GM12801 (cell line): Measurements from ENCODE around the gene HNMT.

Source experiments
- TF ChIP-seq, protein P1 (sequence below): IDR thresholded peaks from one replicate; pipeline ENCODE4 v1.5.1; 2011; ENCODE audit warnings: control low read depth; ENCODE audit not compliant: insufficient read length; ENCODE audit errors: extremely low read depth

HNMT gene

DNA sequence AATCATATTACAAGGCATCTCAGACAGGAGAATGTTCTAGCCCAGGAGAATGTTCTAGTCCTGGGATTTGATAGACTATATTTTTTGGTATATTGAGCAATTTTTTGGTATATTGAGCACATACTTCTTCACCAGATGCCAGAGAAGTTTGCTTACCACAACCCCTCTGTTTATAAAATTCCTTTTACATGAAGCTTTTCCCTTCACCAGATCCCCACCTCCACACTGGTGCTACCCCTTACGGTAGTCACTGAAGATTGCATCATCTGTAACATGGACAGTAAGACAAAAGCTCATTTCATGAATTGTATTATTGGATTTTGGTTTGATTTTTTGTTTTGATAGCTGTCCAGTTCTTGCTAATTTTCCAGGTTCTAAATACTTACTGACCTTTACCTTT lies 7.2 kb upstream of the HNMT start:
- TF ChIP-seq, protein P1, sequence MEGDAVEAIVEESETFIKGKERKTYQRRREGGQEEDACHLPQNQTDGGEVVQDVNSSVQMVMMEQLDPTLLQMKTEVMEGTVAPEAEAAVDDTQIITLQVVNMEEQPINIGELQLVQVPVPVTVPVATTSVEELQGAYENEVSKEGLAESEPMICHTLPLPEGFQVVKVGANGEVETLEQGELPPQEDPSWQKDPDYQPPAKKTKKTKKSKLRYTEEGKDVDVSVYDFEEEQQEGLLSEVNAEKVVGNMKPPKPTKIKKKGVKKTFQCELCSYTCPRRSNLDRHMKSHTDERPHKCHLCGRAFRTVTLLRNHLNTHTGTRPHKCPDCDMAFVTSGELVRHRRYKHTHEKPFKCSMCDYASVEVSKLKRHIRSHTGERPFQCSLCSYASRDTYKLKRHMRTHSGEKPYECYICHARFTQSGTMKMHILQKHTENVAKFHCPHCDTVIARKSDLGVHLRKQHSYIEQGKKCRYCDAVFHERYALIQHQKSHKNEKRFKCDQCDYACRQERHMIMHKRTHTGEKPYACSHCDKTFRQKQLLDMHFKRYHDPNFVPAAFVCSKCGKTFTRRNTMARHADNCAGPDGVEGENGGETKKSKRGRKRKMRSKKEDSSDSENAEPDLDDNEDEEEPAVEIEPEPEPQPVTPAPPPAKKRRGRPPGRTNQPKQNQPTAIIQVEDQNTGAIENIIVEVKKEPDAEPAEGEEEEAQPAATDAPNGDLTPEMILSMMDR = no peak

DNA sequence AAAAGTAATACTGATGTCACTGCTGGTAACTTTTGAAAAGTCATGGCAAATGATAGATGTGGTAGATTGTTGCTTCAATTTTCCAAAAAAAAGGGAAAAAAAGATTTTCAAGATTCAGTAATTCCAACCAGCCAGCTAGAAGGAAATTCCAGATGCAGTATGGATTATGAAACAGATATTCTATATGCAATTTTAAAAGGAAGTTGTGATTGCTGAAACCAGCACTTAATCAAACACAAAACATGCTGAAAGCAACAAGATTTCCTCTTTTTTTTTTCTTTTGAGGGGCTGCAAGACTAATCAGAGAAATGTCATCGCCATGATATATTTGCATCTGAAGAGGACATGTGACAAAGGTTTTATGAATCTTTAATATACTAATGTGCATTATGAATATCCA lies 5.1 kb upstream of the HNMT start:
- TF ChIP-seq, protein P1 = no peak

DNA sequence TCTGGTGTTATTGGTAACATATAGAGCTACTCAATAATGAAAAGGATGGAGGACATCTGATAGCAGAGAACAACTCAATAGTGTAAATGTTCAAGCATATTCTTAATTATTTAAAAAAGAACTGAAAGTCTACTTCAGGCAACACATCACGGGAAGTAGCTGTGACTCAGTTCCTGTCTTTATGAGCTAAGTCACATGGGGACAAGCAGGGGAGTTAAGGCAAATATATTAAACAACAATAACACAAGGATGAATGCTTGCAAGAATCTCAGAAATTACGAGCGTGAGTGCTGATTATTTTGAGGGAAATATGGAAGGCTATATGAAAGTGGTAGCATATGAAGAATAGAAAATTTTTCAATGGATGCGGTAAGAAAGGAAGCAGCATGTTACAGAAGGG lies 4.0 kb upstream of the HNMT start:
- TF ChIP-seq, protein P1 = no peak

DNA sequence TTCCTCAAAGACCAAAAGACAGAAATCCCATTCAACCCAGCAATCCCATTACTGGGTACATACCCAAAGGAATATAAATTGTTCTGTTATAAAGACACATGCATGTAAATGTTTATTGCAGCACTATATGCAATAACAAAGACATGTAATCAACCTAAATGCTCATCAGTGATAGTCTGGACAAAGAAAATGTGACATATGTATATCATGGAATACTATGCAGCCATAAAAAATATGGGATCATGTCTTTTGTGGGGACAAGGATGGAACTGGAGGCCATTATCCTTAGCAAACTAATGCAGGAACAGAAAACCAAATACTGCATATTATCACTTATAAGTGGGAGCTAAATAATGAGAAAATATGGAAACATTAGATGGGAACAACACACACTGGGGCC lies 2.7 kb upstream of the HNMT start:
- TF ChIP-seq, protein P1 = no peak

DNA sequence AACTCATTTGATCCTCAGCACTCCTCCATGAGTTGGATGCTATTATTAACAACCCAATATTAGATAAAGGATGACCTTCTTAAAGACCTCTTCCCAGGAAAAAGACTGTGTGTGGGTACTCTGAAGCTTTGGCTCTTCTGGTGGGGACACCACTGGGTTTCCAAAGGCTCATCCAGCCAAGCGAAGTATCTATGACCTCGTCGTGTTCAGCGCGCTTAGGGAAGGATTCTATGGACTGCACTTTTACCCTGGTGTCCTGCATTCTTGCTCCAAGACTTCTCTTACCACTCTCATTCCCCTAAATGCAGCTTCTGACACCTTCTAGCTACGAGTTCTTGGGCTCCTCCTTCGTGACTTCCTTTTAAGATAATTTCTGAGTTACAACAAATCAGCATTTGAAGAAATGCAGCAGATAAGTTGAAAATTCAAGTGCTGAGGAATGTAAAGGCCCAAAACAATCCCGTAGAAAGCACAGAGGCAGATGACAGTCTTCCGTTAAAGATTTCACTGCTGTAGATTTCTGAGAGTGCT lies 673 bp upstream of the HNMT start:
- TF ChIP-seq, protein P1 = no peak

DNA sequence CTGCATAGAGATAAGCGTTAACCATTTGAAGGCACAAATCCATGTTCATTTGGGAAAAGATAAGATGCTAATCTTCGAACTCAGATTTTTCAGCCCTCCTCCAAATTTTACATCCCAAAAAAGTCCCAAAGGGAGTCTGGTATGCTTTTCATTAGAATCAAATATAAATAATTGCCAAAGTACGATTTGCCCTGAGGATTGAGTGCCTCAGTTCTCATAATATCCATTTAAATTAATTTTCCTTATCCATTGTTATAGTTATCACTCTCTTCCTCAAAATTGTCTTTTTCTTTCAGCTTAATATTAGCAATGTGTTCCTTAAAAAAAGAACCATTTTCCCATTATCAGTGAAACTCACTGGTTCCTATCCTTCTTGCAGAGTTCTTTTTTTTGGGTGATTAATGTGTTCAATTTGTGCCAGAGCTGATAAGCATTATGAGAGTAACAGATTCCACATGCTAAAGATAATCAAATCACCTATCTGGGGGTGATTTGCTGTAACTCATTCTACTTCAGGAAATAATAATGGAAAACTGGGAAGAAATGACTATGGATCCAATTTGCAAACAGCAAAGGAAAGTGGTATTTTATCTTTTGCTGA lies 686 bp downstream of the HNMT start:
- TF ChIP-seq, protein P1 = no peak

DNA sequence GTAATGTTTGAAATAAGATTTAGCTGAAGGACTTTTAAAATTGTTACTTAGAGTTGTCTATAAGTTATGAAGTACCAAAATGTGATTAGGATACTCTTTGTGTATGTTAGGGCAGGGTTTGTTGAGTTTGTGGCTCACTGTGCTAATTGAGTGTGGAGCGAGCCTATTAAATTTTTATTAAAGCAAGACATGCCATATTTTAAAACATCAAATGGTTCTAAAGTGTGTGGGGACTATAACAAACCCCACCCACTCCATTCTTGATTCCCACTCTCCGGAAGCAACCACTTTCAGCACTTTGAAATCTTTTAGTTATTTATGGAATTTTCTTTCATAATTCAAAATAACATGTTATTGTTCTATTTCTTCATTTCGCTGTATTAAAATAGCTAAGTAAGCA lies 1.8 kb downstream of the HNMT start:
- TF ChIP-seq, protein P1 = no peak
